GM21576 (cell line): ENCODE data around the gene MN1.

Experiments
- ATAC-seq: cut with Tn5 transposase; IDR thresholded peaks from one replicate; pipeline ENCODE4 v1.9.1; 2021; ENCODE audit warnings: mild to moderate bottlenecking, moderate library complexity; ENCODE audit not compliant: unreplicated experiment

MN1 gene

DNA sequence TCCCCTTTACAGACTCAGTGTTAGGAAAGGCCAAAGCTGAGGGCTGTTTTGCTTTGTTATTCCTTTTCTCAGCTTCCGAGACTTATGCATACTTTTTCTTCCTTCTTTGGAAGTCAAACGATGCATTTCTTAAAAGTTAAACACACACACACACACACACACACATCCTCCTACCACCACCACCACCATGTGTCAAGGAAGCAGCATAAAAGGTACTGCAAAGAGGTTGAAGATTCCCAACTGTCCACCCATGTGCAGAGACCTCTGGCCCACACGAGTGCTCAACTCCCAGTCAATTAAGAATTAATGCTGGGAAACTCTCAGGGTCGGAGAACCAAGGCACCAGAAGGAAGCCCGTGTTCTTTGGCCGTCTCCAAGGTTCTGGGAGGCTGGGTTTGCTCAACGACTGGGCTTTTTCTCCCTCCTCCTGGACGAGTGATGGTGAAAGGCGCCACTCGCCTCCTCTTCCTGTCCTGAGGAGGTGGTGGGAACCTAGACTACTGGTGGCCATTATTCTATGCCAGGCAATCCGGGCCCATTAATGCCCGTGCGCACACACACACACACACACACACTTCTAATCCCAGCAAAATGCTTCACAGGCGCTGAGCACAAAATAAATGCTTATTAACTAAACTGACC lies 15.1 kb downstream of the MN1 start:
- no peak for ATAC-seq

DNA sequence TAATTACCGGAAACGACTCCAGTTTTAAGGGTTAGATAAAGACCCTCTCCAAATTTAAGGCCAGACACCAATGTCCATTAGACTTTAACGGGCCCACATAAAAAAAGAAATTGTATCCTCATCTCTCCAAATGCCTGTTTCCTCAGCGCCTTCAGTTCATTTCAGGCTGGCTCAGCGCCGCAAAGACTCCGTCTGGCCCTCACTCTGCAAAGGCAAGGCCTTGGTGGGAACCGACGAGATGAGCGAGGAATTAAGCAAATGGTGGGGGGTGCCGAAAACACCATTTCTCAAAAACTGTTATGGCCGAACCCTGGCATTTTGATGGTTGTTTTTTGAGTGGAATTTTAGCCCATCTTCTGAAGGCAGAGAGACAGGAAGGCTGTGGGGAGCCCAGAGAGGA lies 15.7 kb downstream of the MN1 start:
- no peak for ATAC-seq

DNA sequence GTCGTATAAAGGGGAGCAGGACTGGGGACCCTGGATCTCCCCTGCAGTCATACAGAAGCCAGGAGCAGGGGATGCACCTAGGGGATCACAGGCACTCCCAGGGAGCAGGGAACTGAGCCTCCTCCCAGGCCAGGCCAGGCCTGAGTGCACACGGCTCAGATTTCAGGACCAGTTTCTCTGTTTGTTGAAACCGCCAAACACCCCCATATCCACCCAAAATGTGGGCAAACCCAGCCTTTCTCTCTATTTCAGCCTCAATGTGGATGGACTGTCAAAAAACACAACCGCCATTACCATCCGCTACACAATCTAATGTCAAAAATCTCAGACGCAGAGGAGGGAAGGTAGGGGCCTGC lies 17.5 kb downstream of the MN1 start:
- ATAC-seq = no peak

DNA sequence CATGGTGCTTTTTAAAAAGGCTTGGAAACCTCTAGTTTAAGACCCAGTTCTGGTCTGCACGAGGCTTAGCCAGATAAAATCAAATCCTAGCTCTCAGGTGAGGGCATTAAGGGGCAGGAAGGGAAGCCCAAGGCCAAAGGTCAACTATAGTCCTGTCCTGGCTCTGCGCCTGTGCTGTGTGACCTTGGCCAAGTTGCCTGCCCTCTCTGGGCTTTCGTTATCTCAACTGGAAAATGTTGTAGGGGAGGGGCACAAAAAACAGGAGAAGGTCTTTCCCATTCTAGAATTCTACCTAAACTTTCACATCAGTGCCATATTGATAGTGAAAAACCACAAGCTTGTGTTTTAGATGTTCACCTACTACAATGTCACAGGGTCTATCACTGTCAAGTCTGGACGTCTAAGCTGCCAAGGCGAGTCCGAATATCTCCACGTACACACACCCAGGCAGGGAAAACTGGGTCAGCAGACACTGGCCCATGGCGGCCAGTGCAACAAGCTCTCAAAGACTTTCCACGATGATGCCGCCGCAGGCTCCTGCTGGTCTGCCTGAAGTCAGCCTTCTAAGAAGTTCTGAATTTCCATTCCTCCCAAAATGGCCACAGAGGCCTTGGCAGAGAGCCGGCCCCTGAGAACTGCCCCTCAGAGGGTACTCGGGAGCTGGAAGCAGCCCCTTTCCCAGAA lies 18.0 kb downstream of the MN1 start:
- ATAC-seq = no peak

DNA sequence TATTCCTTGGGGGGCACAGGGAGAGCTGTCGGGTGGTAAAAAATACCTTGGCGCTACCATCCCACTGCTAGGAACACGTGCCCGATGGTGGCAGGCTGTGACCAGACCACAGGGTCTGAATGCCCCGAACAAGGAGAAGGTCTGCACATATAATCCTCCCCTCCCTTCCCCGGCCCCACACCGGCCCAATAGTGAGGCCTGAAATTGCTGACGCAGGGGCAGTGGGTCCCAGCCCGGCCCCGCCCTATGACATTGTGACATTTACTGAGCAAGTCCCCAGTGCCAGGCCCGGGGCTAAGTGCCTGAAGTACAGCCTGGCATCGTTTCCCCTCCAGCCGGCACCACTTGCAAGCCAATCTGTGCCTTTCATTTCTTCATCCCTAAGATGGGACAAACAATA lies 19.5 kb downstream of the MN1 start:
- ATAC-seq = no peak

DNA sequence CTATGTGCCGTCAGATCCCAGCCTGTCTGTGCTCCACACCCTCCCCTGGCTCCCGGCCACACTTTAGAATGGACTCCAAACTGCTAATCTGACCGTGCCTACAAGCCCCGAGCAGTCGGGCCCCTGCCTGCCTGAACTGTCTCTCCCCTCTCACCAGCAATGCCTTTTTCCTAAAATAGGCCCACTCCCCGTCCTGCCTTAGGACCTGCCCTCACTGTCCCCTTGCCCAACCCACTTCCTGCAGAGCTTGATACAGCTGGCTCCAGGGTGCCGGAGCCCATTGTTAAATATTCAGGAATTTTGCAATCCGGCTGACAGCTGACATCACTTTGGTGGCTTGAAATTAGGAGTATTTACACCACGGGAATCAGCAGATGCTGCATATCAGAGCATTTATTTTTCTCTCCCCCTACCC lies 21.4 kb downstream of the MN1 start:
- ATAC-seq = no peak

DNA sequence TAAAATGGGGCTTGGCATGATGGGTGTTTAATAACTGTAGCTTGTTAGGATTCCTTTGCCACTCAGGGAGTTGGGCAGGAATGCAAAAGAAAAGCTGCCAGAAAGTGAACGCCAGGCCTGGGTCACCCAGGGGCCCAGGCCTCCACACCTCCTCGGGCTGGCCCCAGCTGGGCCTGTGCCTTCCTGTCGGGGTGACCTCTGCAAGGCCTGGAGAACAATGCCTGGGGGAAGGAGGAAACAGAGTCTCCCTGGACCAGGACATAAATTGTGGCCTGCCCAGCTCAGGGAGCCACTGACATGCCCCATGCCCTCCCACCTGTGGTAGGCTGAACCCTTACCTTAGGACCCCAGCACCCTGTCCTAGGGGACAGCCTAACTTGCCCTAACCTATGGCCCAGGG lies 21.9 kb downstream of the MN1 start:
- no peak for ATAC-seq

DNA sequence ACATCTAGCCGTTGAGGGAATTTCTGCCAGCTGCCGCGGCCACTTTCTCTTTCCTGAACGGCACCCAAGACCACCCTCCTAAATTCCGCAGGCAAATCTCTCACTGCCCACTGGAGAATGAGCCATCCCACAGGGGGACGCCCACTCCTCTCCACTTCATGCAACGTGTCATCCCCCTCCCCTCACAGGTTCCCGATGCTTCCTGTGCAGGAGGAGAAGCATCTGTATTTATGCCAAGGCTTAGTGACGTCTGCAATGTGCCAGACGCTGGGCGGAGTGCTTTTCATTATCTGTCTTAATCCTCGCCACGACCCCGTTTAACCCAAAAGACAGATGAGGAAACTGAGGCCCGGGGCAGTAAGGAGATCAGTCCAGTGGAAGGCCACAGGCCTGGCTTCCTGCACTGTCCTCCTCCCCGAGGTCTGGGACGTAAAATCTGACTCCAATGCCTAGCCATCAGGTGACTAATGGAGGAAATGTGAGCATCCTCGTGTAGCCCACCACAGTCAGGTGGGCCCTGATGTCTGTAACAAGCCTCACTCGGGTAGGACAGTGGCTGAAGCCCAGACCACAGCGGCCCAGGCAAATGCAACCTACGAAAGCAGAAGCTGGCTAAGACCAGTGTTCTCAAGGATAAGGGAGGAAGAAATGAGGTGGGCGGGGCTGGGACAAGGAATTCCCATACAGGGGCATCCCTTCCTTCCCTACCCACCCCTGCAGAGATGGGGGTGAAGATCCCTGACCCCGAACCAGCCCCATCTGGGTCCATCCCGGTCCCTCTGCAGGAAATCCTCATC lies 23.1 kb downstream of the MN1 start:
- no peak for ATAC-seq

DNA sequence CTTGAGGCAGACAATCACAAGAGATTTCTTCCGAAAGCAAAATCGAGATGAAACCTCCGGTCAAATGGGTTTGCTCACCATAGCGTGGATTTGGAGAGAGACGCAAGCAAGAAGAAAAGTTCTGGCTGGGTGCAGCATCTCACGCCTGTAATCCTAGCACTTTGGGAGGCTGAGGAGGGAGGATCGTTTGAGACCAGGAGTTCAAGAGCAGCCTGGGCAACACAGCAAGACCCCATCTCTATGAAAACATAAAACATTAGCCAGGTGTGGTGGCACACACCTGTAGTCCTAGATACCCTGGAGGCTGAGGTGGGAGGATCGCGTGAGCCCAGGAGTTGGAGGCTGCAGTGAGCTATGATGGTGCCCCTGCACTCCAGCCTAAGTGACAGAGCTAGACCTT lies 24.4 kb downstream of the MN1 start:
- ATAC-seq = no peak

DNA sequence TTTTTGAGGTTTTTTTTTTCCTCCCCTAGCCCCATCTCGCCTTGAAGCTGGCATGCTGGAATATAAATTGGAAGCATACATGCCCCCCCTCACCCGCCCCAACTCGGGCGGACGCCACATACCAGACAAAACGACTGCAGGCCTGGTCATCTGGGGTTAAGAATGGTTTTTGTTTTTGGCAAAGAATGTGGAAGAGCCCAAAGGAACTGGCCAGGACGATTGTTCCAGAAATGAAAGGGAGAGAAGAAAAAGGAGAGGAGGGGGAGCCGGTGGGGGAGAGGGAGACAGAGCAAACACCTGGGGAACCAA lies 25.0 kb downstream of the MN1 start:
- ATAC-seq = no peak

DNA sequence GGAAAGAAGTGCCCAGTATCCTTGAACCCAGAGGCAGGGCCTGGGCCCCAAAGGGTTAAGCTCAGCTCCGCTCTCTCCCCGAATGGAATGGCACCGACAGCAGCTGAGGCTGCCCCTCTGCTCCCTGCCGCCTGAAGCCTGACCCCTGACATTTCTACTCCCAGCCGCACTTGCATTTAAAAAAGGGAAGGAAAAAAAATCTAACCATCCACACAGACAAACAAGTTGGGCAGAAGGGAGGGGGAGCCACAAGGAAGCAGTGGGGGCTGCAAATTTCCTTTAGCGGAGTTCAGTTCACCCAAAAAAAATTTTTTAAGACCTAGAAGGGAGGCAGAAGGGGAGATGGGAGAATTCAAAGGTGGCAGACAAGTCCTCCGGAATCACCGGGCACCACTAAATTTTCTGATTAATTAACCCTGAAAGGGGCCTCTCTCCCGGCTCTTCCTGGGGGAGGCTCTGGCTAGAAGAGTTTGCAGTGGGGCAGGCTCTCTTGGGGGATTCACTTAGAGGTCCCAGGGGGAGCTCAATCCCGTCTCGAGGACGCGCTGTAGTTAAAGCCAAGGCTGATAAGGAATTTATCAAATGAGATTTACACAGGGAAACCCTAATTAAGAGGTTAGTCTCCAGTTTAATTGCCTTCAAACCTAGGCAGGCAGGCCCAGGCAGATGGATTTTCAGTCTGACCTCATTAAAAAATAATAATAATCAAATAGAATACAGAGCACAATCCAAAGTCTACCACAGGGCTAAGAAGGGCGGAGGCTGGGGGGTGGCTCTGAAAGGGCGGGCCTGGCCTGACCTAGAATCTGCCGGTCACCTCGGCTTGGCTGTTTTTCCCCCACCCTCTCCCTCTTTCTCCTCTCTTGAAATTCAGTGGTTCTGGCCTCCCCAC lies 25.6 kb downstream of the MN1 start:
- ATAC-seq = no peak

DNA sequence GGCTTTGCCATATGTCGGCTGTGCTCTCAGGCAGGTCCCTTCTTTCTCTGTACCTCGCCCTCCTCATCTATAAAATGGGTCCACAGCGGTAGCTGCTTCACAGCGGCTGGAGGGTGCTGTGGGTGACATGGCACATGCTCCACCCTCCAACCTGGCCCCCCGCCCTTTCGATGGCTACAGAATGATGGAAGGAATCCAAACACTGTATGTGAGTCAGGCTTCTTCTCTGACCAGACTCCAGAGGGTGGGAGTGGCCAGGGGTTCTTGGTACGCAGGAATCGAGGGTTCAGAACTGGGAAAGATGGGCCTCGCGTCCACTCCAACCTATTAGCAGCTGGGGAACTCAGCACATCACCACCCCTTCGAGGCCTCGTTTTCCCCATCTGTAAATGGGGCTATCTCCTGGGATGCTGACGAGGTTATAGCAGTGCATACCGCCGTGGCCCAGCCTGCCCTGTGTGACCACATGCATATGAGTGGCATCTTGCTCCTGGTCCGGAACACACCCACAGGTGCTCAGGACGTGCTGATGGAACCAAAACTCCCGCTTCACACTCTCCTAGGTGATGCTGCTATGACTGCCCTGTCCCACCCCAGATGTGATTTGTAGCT lies 26.4 kb downstream of the MN1 start:
- ATAC-seq = no peak

DNA sequence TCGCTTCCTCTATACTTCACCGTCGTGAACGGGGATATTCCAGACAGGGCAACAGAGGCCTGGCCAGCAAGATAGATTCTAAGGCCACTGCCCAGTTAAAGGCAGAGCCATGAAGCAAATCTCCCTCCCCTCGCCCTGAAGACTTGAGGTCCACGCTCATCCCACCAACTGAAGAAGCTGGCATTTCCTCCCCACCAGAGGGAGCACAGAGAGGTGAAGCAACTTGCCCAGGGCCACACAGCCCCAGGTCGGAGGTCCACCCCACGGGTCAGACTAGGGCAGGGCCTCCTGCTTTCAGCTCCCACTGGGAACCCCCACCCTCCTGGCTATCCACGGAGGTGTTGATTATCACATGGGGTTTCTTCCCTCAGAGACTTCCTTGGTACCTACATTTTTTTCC lies 27.4 kb downstream of the MN1 start:
- no peak for ATAC-seq

DNA sequence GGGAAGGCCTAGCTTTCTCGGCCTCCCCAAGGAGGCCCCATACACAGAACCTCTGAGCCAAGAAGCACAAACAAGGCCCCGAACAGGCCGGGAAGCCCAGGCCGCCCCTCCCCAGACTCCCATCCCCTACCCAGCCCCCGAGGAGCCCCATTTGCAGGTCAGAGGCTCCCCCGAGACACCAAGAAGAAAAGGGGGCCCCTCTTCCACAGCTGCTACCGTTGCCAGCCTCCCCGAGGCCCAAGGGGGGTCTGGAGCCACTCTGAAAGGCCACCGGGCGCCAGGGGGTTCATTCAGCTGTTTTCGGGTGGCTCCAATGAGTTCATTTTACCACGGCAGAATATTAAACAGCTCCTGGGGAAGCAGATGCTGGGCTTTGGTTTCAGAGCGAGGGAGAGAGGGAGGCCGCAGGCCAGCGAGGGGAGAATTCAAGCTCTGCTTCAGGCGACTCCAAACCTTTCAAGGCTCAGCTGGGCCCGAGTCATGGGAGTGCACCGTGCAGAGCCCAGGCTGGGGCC lies 28.5 kb downstream of the MN1 start:
- ATAC-seq = no peak

DNA sequence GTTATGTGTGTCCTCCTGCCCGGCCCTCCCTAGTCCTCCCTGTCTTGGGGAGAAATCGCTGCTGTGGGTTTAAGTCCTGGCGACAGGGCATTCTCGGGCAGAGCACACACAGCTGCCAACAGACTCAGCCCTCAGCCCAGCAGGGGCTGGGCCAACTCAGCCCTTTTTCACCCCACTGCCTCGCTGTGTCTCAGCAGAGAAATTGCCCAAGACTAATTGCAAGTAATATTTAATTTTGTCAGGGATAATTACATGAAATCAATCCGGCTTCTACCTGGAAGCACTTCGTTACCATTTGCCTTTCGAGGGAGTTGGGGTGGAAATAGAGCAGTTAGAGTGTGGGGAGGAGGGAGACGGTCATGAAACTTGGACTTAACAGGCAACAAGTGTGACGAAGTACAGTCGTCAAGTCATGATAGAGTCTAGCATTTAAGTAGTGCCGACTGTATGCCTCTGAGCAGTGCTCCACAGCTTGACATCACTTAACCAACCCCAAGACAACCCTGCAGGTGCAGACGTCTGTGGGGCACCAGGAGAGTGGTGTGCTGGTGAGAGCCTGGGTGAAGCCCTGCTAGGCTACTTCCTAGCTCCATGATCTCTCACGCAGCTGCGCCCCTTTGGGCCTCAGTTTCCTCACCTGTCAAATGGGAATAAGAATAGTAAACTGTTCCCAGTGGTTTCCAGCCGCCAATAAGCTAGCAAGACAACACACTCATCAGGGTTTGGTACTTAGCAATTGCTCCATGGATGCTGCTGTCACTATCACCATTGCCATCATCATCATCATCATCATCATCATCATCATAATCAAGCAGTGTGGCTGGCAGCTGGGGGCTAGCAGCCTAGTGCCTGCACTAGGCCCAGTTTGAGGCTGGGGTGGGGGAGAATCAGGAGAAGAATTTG lies 29.2 kb downstream of the MN1 start:
- ATAC-seq = no peak

DNA sequence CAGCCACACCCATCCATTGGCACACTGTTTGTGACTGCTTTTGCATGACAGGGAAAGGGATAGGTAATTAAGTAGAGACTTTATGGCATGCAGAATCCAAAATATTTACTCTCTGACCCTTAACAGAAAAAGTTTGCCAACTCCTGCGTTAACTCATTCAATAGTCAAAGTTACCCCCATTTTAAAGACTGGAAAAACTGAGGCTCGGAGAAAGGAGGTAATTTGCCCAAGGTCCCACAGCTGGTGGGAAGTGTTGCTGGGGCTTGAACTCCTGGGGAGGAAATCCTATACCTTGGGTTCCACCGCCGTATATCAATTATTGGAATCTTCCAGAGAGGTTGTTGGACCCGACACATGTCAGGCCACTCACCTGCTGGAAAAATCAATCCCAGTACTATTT lies 29.9 kb downstream of the MN1 start:
- no peak for ATAC-seq

DNA sequence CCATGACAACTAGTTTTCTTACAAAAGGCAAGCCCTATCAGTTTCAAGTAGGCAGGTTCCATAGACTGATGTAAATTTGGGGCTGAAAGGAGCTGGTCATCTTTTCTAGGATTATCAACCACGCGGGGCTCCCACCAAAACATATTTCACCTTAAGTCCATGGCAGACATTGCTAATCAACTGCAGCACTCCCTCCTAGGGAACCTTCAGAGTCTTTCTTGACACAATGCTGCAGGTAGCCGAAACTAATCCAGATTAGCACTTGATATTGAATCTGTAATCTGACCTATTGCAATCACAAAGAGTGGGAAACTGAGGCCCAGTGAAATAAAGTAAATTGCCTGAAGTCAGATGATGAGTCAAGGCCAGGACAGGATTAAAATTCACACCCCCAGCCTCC lies 32.5 kb downstream of the MN1 start:
- ATAC-seq = no peak

DNA sequence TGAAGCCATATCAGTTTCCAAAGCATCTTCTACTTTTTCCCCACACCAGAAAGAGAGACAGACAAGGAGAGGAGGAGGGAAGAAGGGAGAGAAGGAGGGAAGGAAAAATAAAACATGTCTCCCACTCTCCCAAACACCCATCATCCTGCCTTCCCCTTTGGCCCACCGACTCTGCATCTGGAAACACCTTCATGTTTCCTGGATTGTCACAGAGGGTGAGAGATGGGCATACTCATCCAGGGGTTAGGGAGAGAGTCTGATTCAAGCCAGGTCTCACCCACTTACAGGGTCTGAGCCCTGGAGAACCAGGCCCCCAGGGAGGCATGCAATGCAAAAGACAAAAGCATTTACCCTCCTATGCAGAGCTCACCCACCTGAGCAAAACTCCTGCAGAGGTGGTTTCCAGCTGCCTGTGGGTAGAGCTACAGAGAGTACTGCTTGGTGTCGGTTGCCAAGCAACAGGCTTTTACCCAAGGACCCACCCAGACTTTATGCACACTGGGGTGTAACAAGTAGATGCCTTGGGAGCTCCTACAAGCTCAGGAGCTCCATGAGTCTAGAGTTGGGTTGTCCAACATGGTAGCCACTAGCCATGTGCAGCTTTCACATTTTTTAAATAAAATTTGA lies 33.4 kb downstream of the MN1 start:
- no peak for ATAC-seq

DNA sequence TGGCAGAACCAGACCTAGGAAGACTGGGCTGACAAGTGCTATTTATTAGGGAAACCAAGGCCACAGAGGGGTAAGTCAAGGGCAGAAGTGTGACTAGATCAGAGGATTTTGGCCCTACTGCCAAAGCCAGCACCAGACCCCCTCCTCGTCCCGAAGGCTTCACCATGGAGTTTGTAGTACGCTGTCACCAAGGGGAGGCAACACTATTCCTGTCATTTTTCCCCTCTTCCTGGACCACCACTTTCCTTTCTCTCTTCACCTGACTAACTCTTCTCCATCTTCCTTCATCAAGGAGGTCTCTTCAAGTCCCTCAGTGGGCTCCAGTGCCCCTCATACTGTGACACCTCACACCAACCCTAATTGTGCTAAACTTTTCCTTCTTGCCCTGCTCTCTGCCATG lies 34.9 kb downstream of the MN1 start:
- no peak for ATAC-seq
